CD4-positive, alpha-beta T cell (primary cell): Measurements from ENCODE around the gene SEPTIN1. TPM values are rescaled to one million over a fixed set of nuclear protein-coding genes. Genes with fewer than 3 reads are reported as not detected.
A peak's percentile ranks its signal among the peaks of the same experiment; 100 is the strongest.

Source experiments
- ATAC-seq: fragments of 200-7000 bp; cut with Tn5 transposase; one replicate; pipeline ENCODE4 v1.10.0; 2022; ENCODE audit warnings: mild to moderate bottlenecking; ENCODE audit not compliant: poor library complexity
- CTCF ChIA-PET: fragments of 350-600 bp; sonication (Branson Sonifier 250); formaldehyde crosslinking; loops from one replicate; lab custom pipeline; 2021; ENCODE audit warnings: antibody characterized with exemption, inconsistent platforms; lab: Charles Lee
- POLR2A ChIA-PET: fragments of 350-600 bp; sonication (Branson Sonifier 250); formaldehyde crosslinking; loops from one replicate; lab custom pipeline; 2021; ENCODE audit warnings: antibody characterized with exemption, inconsistent platforms; lab: Charles Lee
- DNase-seq, 14 experiments: peaks; one replicate each; pipeline ENCODE4 v3.0.0-alpha.2; 2013 to 2020; ENCODE audit warnings: mixed read lengths in 2 of 14
- H3K27ac ChIP-seq, 2 donors: one replicate each; pipeline versions ENCODE4 v1.5.1 to v1.7.0; 2013; ENCODE audit warnings: low read length in 2 of 2, low read depth in 1 of 2, mild to moderate bottlenecking in 1 of 2
- H3K27me3 ChIP-seq, 2 experiments: 1 replicate in 1 of 2; 2 replicates in 1 of 2; pipeline versions ENCODE4 v1.6.1 to v1.7.0; 2013; ENCODE audit warnings: low read length in 2 of 2, control low read depth in 1 of 2, mild to moderate bottlenecking in 1 of 2, moderate library complexity in 1 of 2; ENCODE audit not compliant: insufficient read depth in 2 of 2, control insufficient read depth in 1 of 2
- H3K36me3 ChIP-seq: one replicate; pipeline ENCODE4 v1.6.1; 2013; ENCODE audit warnings: low read length, control low read depth; ENCODE audit not compliant: insufficient read depth
- H3K4me1 ChIP-seq: one replicate; pipeline ENCODE4 v1.6.1; 2013; ENCODE audit warnings: low read length, control low read depth; ENCODE audit not compliant: insufficient read depth
- H3K4me3 ChIP-seq: one replicate; pipeline ENCODE4 v1.5.1; 2013; ENCODE audit warnings: mild to moderate bottlenecking, low read length, moderate library complexity
- H3K9me3 ChIP-seq, 2 experiments: 1 replicate in 1 of 2; 2 replicates in 1 of 2; pipeline versions ENCODE4 v1.6.1 to v1.7.0; 2013; ENCODE audit warnings: low read length in 2 of 2, mild to moderate bottlenecking in 2 of 2, control low read depth in 1 of 2, moderate library complexity in 1 of 2; ENCODE audit not compliant: control insufficient read depth in 1 of 2, insufficient read depth in 1 of 2
- H3K27ac Mint-ChIP-seq: one replicate; pipeline ENCODE4 v1.8.0; 2020; ENCODE audit warnings: mixed read lengths
- H3K27me3 Mint-ChIP-seq: one replicate; pipeline ENCODE4 v1.8.0; 2021; ENCODE audit warnings: mixed read lengths
- H3K36me3 Mint-ChIP-seq: one replicate; pipeline ENCODE4 v1.8.0; 2021; ENCODE audit warnings: low read depth, mixed read lengths
- H3K4me1 Mint-ChIP-seq: one replicate; pipeline ENCODE4 v1.8.0; 2021; ENCODE audit warnings: low read depth, mixed read lengths
- H3K4me3 Mint-ChIP-seq: one replicate; pipeline ENCODE4 v1.8.0; 2020; ENCODE audit warnings: mild to moderate bottlenecking, mixed read lengths
- H3K9me3 Mint-ChIP-seq: one replicate; pipeline ENCODE4 v1.8.0; 2020; ENCODE audit warnings: mixed read lengths
- CTCF ChIP-seq: fragments of 200-600 bp; IDR thresholded peaks from one replicate; pipeline ENCODE4 v1.8.0; 2022; ENCODE audit warnings: antibody characterized with exemption, mild to moderate bottlenecking
- intact Hi-C, 2 experiments: fragments of 100-400 bp; cut with DNase I in 1 of 2; cut with micrococcal nuclease in 1 of 2; formaldehyde crosslinking; loops; one replicate each; pipeline versions ENCODE4 v1.15.1 to v1.9.0; 2023 to 2025; cut with DNase I, micrococcal nuclease
- total RNA-seq, 174 experiments: library from RNA in 2 of 174; stranded (reverse) in 2 of 174; gene quantifications; one replicate each; pipeline ENCODE4 v1.2.3 and lab custom pipeline; 2021 to 2026

The SEPTIN1 gene
- total RNA-seq, 2 experiments from 2014 or later: 161 to 163 TPM

- Mint-ChIP-seq H3K4me3 (peak overlapping the region; percentile 91), H3K36me3 (peaks cover 11% of the 10 kb centered on the region), H3K27me3 (no peaks in the 10 kb centered on the region), H3K4me1 (peaks cover 36% of the 10 kb centered on the region), H3K27ac (no peak overlapping the region), H3K9me3 (no peaks in the 10 kb centered on the region)
- H3K9me3 ChIP-seq: no peaks in the 10 kb centered on the region
- CTCF ChIA-PET: interaction anchor here (0.6 to 1.6 kb wide), 2 partner anchors 9 to 310 kb away, joined by 3 to 4 read pairs; partner anchors contain the start of gene TBX6
- H3K27me3 ChIP-seq: no peaks in the 10 kb centered on the region
- H3K27ac ChIP-seq: no peak overlapping the region
- intact Hi-C loops: loop anchor here (10.0 kb wide), 2 partner anchors 47 to 337 kb away; partner anchors contain the start of genes CD2BP2 (in 2 of the 2) and ALDOA (in 1 of the 2)
- DNase-seq (no peak), ATAC-seq (no peak)
- H3K4me1 ChIP-seq: peaks cover 36% of the 10 kb centered on the region
- no peak overlapping the region for H3K4me3 ChIP-seq
- POLR2A ChIA-PET: interaction anchor here (1.0 to 2.0 kb wide), 2 partner anchors 10 to 16 kb away, joined by 3 to 7 read pairs; no protein-coding TSS in a partner anchor
- peaks cover 19% of the 10 kb centered on the region for H3K36me3 ChIP-seq
- TF ChIP-seq CTCF: no peak
These were observed 19.5 kb upstream of the SEPTIN1 start for GRCh38 chr16:30401768-30402425.

GRCh38 chr16:30399435-30400186 is 17.2 kb upstream of the SEPTIN1 start:
- CTCF ChIA-PET: interaction anchor here (2.2 kb wide), 1 partner anchor 10 kb away, joined by 10 read pairs; no protein-coding TSS in a partner anchor
- Histone ChIP-seq H3K4me3 (peak overlapping the region; percentile 81), H3K36me3 (peaks cover 19% of the 10 kb centered on the region), H3K4me1 (peaks cover 49% of the 10 kb centered on the region), H3K27me3 (no peaks in the 10 kb centered on the region), H3K9me3 (no peaks in the 10 kb centered on the region), H3K27ac (no peak overlapping the region)
- peak overlapping the region; percentile 91 for H3K4me3 Mint-ChIP-seq
- ATAC-seq: no peak
- H3K27me3 Mint-ChIP-seq: no peaks in the 10 kb centered on the region
- H3K9me3 Mint-ChIP-seq: no peaks in the 10 kb centered on the region
- DNase-seq: no peak
- POLR2A ChIA-PET: interaction anchor here (0.8 to 9.0 kb wide), 2 partner anchors 19 to 29 kb away, joined by 3 to 147 read pairs; partner anchors contain the start of genes SEPTIN1 and TBC1D10B
- peaks cover 13% of the 10 kb centered on the region for H3K36me3 Mint-ChIP-seq
- intact Hi-C loops: loop anchor here (10.0 kb wide), 2 partner anchors 45 to 335 kb away; partner anchors contain the start of genes CD2BP2 (in 2 of the 2) and ALDOA (in 1 of the 2)
- no peak for TF ChIP-seq CTCF
- H3K27ac Mint-ChIP-seq: peak overlapping the region; percentile 76
- H3K4me1 Mint-ChIP-seq: peaks cover 48% of the 10 kb centered on the region

GRCh38 chr16:30398661-30399434 is 16.5 kb upstream of the SEPTIN1 start:
- Histone ChIP-seq H3K9me3 (no peaks in the 10 kb centered on the region), H3K4me1 (peaks cover 55% of the 10 kb centered on the region), H3K36me3 (peaks cover 19% of the 10 kb centered on the region), H3K27ac (no peak overlapping the region), H3K27me3 (no peaks in the 10 kb centered on the region), H3K4me3 (no peak overlapping the region)
- Mint-ChIP-seq H3K4me1 (peaks cover 53% of the 10 kb centered on the region), H3K9me3 (no peaks in the 10 kb centered on the region), H3K27ac (peak overlapping the region; percentile 76), H3K36me3 (peaks cover 13% of the 10 kb centered on the region), H3K27me3 (no peaks in the 10 kb centered on the region), H3K4me3 (peak overlapping the region; percentile 70)
- no peak for TF ChIP-seq CTCF
- ATAC-seq (no peak), DNase-seq (no peak)
- intact Hi-C loops: no loop called here
- POLR2A ChIA-PET: interaction anchor here (9.0 kb wide), 1 partner anchor 18 kb away, joined by 147 read pairs; the partner anchor contains the start of gene SEPTIN1
- CTCF ChIA-PET: interaction anchor here (2.2 kb wide), 2 partner anchors 10 to 11 kb away, joined by 7 to 10 read pairs; no protein-coding TSS in a partner anchor
